Fibroblast of peridontal ligament (primary cell): ENCODE results near the gene METTL6.

Experiments used
- DNase-seq: peaks from one replicate; pipeline ENCODE4 v3.0.0-alpha.2; 2010; ENCODE audit errors: extremely low read depth

The METTL6 gene

DNA sequence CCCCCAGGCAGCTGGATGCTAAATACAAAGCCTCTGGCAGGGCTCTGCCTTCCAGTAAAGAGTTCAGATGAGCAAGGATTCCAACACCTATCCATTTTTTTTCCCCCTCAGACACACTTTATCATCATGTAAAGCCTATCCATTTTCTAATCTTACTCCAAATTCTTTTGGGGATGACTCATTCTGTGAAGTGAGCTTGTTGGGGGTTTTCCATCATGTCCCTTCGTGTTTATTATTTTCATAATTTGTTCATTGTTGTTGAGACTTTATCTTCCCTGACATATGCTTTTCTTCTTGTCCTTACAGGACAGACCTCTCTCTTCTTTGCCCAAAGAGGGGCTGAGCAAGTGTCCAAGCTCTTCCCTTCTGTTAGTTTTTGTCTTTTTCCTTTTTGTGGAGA, 60.3 kb downstream of the METTL6 start:
- peak; percentile 37 for DNase-seq

DNA sequence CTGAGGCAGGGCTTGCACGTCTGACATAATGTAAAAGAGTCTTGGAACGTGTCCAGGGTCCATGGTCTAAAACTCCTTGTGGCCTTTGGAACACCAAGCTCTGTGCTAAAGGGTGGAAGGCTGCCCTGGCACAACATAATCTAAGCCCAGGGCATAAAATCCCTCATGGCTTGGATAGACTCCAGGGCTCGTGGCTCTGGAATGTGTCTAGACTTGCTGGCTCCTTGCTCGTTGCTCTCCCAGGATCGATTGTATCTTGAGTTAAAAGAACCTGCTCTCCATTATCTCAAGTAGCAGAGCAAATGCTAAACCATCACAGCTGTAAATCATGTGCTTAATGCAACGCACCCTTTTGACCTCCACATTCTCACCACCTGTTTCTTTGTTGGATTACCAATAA, 63.3 kb downstream of the METTL6 start:
- peak; percentile 19 for DNase-seq

DNA sequence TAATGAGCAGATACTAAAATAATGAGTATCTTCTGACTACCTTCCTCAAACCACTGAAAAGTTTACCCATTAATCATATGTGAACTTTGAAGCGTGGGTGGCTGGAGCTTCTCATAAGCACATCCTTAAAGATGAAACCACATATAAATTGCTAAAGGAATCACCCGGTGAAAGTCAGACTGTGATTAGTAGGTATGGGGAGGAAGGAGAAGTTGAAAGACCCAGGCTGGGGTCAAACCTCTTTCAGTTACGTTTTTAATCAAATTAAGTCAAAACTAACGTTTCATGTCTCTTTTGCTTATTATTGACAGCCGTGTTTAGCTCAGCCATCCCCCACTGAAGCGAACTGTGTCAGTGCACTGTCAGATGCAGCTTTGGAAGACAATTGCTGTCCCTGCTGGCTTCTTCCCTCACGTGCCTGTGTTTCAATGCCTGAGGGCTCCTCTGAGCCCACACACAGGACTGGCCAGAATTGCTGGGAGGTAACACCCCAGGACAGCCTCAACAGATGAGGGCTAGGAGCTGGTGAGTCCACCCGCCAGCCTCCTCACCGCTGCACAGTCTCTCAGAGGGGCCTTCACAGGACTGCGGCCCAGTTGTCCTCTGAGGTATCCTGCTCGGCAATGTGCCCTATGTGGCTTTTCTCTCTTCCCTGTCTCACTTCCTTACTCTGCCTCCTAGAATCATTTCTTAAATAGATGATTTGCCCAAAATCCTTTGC, 65.7 kb downstream of the METTL6 start:
- DNase-seq, result no peak

DNA sequence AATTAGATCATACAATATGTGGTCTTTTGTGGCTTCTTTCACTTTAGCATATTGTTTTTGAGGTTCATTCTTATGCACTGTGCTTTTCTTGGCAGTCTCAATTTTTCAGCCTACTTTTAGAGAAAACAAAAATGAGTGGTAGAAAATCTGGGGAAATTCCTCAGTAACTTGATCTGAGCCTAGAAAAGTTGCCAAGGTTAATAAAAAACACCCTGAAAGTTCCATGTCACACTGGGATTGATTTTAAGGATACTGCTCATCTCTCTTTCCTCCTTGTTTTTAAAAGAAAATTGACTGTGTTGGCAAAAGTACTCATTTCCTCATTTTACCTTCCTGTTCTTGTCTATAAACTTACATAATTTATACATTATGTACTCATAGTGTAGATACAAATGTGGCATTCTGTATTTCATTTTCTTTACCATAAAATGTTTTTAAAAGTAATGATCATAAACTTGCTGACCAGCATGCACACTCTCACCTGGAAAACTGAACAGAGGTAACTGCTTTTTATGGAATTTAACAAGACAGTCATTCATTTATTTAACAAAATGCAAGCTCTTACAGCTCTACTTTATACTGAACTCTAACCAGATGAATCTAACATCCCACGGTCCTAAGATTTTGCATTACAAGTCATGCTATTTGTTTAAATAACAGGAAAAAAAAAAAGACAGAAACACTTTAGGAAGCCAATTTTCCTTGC, 66.4 kb downstream of the METTL6 start:
- DNase-seq, result peak; percentile 92
